Body of pancreas (tissue), 4 donors: ENCODE data around the gene GPN2. TPM values are rescaled to one million over a fixed set of nuclear protein-coding genes. Genes with fewer than 3 reads are reported as not detected.
A peak's percentile ranks its signal among the peaks of the same experiment; 100 is the strongest.
"Not testable (repeated sequence)": the region's sequence is repeated elsewhere in the genome, so short reads cannot be mapped to it uniquely, and the experiment has no call there.

Experiments
- ATAC-seq: fragments of 150-250 bp; one replicate; pipeline ENCODE4 v1.9.1; 2016
- DNase-seq, 4 donors: peaks; one replicate each; pipeline ENCODE4 v3.0.0-alpha.2; 2019
- H3K27ac ChIP-seq, 4 donors: fragments of 200-600 bp; sonication (generic); 1 replicate in 3 of 4; 2 replicates in 1 of 4; pipeline versions ENCODE4 v1.5.1 to v1.6.1; 2016 to 2019; ENCODE audit warnings: mild to moderate bottlenecking in 1 of 4, mixed read lengths in 1 of 4, moderate library complexity in 1 of 4
- H3K27me3 ChIP-seq, 2 donors: fragments of 200-600 bp; sonication (generic); one replicate each; pipeline ENCODE4 v1.6.0; 2016; ENCODE audit warnings: mild to moderate bottlenecking in 1 of 2
- H3K36me3 ChIP-seq, 2 donors: fragments of 200-600 bp; sonication (generic); replicated peaks in 1 of 2; 2 replicates each; pipeline ENCODE4 v1.5.1; 2016; ENCODE audit warnings: low read depth in 2 of 2; ENCODE audit not compliant: insufficient read depth in 1 of 2
- H3K4me1 ChIP-seq: fragments of 200-600 bp; sonication (generic); one replicate; pipeline ENCODE4 v1.6.0; 2016
- H3K4me3 ChIP-seq, 2 donors: fragments of 200-600 bp; sonication (generic); 1 replicate in 1 of 2; 2 replicates in 1 of 2; pipeline ENCODE4 v1.5.1; 2016 to 2019
- H3K9me3 ChIP-seq, 3 donors: fragments of 200-600 bp; sonication (generic); 1 replicate in 2 of 3; 2 replicates in 1 of 3; pipeline ENCODE4 v1.5.1; 2016
- POLR2A ChIP-seq, 3 donors: fragments of 450-650 bp; IDR thresholded peaks; one replicate each; pipeline ENCODE4 v1.6.1; 2016; ENCODE audit warnings: antibody characterized with exemption in 3 of 3, mild to moderate bottlenecking in 2 of 3
- WGBS, 2 donors: methylation state at CpG; one replicate each; pipeline ENCODE4 v1.1.5; 2017; 5-methylcytosine and 5-hydroxymethylcytosine counted together
- intact Hi-C: fragments of 100-400 bp; cut with DNase I; formaldehyde crosslinking; loops from one replicate; pipeline ENCODE4 v1.15.1; 2023
- total RNA-seq, 2 donors: library from RNA; depleted of rRNA; stranded (reverse); fragments of >200 nt; gene quantifications; one replicate each; pipeline ENCODE4 v1.1.0, GENCODE V29; 2016
- TF ChIP-seq, protein P1 (sequence below), 7 experiments: fragments of 450-650 bp in 4 of 7; fragments of 200-600 bp in 3 of 7; sonication (generic) in 3 of 7; IDR thresholded peaks; one replicate each; pipeline ENCODE4 v1.5.1; 2016 to 2019; ENCODE audit warnings: antibody characterized with exemption in 7 of 7

The GPN2 gene
- total RNA-seq, 2 donors from 2014 or later = 8.8 to 21.4 TPM

DNA sequence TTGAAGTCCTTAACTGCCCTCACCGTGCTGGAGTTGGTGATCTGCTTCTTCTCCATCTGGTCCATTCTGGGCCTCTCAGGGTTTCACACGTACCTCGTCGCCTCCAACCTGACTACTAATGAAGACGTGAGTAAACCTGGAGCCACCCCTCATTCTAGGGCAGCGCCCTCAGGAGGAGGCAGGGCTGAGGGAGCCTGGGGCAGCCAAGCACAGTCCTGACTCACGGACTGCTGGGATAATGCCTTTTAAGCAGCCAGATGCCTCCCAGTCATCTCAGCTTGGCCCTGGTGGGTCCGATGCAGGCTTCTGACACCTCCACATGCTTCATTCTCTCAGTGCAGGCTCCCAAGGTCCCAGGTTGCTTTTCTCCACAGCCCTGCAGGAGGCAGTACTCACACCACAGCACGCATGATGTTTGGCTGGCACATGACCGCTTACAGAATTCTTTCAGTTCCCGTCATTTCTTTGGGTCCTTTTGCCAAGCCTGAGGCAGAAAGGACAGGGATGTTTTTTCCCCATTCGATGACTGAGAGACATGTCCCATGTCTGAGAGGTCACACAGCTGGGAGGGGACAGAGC, 38.9 kb downstream of the GPN2 start:
- ATAC-seq = no peak
- WGBS, 2 donors = 83 to 88% methylated on average over 4 to 12 of the region's 12 CpGs
- H3K27me3 ChIP-seq = no peaks in the 10 kb centered on the region
- H3K4me1 ChIP-seq = no peaks in the 10 kb centered on the region
- DNase-seq = no peak
- H3K4me3 ChIP-seq = no peak overlapping the region
- TF ChIP-seq POLR2A (IDR thresholded peaks at IDR 0.05) = no peak
- TF ChIP-seq, protein P1, sequence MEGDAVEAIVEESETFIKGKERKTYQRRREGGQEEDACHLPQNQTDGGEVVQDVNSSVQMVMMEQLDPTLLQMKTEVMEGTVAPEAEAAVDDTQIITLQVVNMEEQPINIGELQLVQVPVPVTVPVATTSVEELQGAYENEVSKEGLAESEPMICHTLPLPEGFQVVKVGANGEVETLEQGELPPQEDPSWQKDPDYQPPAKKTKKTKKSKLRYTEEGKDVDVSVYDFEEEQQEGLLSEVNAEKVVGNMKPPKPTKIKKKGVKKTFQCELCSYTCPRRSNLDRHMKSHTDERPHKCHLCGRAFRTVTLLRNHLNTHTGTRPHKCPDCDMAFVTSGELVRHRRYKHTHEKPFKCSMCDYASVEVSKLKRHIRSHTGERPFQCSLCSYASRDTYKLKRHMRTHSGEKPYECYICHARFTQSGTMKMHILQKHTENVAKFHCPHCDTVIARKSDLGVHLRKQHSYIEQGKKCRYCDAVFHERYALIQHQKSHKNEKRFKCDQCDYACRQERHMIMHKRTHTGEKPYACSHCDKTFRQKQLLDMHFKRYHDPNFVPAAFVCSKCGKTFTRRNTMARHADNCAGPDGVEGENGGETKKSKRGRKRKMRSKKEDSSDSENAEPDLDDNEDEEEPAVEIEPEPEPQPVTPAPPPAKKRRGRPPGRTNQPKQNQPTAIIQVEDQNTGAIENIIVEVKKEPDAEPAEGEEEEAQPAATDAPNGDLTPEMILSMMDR (IDR thresholded peaks at IDR 0.05) = no peak
- H3K36me3 ChIP-seq = peaks cover 0 to 3% of the 10 kb centered on the region in 2 donors
- intact Hi-C loops = no loop called here
- no peak overlapping the region for H3K27ac ChIP-seq
- no peaks in the 10 kb centered on the region for H3K9me3 ChIP-seq

DNA sequence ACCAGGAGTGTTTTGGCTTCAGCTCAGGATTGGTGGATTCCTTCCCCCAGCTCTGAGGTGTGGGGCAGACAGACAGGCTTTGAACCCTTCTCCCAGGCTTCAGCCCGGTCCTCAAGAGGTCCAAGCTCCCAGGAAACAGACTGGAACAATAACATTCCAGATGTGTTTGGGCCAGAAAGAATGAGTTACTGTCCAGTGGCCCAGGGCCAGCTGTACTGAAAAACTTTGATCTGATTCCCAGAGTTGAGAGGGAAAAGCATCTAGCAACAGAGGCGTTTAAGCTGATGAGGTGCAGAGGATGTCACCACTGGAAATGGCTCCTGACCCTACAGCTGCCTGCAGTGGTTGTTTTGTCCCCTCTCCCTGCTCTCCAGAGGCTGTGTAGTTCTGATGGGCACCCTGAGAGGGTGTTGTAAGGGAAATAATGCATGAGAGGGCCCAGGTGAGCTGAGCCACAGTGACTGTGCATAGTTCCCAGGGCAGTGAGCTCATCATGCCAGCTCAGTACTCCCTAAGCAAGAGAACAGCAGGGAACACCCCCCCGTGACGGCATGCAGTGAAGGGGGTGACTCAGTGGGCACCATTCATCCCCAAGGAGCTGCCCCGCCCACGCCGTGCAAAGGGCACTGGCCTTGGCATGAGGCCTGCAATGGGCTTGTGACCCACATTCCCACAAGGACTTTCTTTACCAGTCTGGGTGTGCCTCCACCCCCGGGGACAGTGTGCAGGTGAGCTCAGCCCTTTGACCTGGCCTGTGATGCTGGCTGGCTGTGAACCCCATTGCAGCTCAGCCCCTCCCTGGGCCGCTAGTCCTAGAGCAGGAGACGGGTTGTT, 40.9 kb downstream of the GPN2 start:
- H3K4me1 ChIP-seq = no peaks in the 10 kb centered on the region
- peak; percentile 31 to 79 (median 40) for DNase-seq
- no peak overlapping the region for H3K27ac ChIP-seq

DNA sequence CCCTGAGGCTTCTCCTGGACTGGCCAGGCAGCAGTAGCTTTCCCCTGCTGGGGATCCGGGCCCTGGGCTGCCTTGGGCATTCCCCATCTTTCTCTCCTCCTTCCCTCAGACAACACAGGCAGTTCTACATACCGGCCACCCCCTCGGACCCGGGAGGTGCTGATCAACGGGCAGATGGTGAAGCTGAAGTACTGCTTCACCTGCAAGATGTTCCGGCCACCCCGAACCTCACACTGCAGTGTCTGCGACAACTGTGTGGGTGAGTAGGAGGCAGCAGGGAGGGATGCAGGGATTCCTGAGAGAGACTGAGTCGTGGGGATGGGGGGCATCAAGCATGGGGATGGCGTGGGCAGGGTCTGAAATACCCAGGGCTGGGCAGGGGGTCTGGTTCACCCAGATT, 41.6 kb downstream of the GPN2 start:
- 82 to 87% methylated on average over 8 to 10 of the region's 10 CpGs for WGBS, 2 donors
- DNase-seq = no peak
- peaks cover 0 to 6% of the 10 kb centered on the region in 2 donors for H3K36me3 ChIP-seq

More for the DNA sequence above, 40.9 kb downstream of the GPN2 start:
- Histone ChIP-seq H3K36me3 (peaks cover 0 to 6% of the 10 kb centered on the region in 2 donors), H3K9me3 (no peaks in the 10 kb centered on the region), H3K4me3 (no peak overlapping the region), H3K27me3 (no peaks in the 10 kb centered on the region)
- WGBS, 2 donors = 51 to 61% methylated on average over 6 to 10 of the region's 10 CpGs
- peak; percentile 36 for ATAC-seq
- intact Hi-C loops = no loop called here
- no peak for TF ChIP-seq POLR2A (IDR thresholded peaks at IDR 0.05)
- TF ChIP-seq, protein P1 (IDR thresholded peaks at IDR 0.05) = peak in 1 of 7 experiments; percentile 3

DNA sequence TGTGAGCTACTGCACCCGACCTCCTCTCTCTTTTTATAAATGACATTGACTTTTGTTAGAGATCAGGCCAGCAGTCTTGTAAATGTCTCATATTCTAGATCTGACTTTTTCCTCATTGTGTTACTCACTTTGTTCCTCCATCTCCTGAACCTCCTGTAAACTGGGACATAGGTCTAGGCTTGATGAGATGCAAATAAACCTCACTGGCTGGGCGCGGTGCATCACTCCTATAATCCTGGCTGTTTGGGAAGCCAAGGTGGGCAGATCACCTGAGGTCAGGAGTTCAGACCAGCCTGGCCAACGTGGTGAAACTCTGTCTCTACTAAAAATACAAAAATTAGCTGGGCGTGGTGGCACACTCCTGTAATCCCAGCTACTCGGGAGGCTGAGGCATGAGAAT, 42.3 kb downstream of the GPN2 start:
- not testable (repeated sequence) for DNase-seq

More for the DNA sequence above, 41.6 kb downstream of the GPN2 start:
- no peaks in the 10 kb centered on the region for H3K9me3 ChIP-seq
- no peak overlapping the region for H3K27ac ChIP-seq
- no peak for ATAC-seq
- no peak overlapping the region for H3K4me3 ChIP-seq
- TF ChIP-seq POLR2A (IDR thresholded peaks at IDR 0.05) = no peak
- TF ChIP-seq, protein P1 (IDR thresholded peaks at IDR 0.05) = no peak
- no peaks in the 10 kb centered on the region for H3K4me1 ChIP-seq
- H3K27me3 ChIP-seq = no peaks in the 10 kb centered on the region
- intact Hi-C loops = no loop called here

DNA sequence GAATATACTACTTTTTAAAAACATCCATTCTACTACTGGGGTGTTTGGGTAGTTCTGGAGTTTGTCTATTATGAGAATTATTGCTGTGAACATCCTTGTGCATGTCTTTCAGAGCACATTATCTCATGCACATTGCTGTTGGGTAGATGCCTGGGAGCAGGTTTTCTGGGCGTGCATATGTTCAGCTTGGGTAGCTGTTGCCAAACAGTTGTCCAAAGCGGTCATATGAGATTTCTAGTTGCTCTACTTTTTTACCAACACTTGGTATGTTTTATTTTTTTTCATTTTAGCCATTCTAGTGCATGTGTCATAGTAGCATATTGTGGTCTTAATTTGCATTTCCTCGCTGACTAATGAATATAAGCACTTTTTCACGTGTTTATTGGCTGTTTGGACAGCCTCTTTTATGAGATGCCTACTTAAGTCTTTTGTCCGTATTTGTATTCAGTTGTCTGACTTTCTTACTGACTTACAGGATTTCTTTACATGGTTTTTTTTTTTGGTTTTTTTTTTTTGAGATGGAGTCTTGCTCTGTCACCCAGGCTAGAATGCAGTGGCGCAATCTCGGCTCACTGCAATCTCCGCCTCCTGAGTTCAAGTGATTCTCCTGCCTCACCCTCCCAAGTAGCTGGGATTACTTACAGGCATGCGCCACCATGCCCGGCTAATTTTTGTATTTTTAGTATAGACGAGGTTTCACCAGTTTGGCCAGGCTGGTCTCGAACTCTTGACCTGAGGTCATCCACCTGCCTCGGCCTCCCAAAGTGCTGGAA, 45.5 kb downstream of the GPN2 start:
- DNase-seq (no peak), ATAC-seq (no peak)
- Histone ChIP-seq H3K27ac (no peak overlapping the region), H3K4me3 (no peak overlapping the region), H3K27me3 (no peaks in the 10 kb centered on the region), H3K4me1 (no peaks in the 10 kb centered on the region), H3K9me3 (no peaks in the 10 kb centered on the region), H3K36me3 (peaks cover 0 to 3% of the 10 kb centered on the region in 2 donors)
- intact Hi-C loops = no loop called here
- WGBS, 2 donors = 89 to 91% methylated on average over 13 of the region's 13 CpGs
- TF ChIP-seq POLR2A (IDR thresholded peaks at IDR 0.05) = no peak
- TF ChIP-seq, protein P1 (IDR thresholded peaks at IDR 0.05) = no peak

More for the DNA sequence above, 42.3 kb downstream of the GPN2 start:
- ATAC-seq, H3K27me3 ChIP-seq, H3K9me3 ChIP-seq, H3K4me1 ChIP-seq, H3K36me3 ChIP-seq, H3K4me3 ChIP-seq, intact Hi-C loops, H3K27ac ChIP-seq: not testable (repeated sequence)
- WGBS, 2 donors = 82 to 88% methylated on average over 5 to 6 of the region's 6 CpGs
